H9 (cell line): ENCODE data around the gene GSKIP. TPM values are rescaled to one million over a fixed set of nuclear protein-coding genes. Genes with fewer than 3 reads are reported as not detected.

Source experiments
- DNase-seq: peaks from one replicate; pipeline ENCODE4 v3.0.0-alpha.2; 2017
- H2AFZ ChIP-seq: one replicate; pipeline ENCODE4 v1.6.1; 2013; ENCODE audit warnings: mild to moderate bottlenecking, low read length, control low read depth, moderate library complexity
- H2AK5ac ChIP-seq: 2 replicates; pipeline ENCODE4 v1.6.1; 2013; ENCODE audit warnings: low read length, control low read depth, mixed read lengths; ENCODE audit not compliant: insufficient read length
- H2BK120ac ChIP-seq: one replicate; pipeline ENCODE4 v1.6.1; 2013; ENCODE audit warnings: low read depth, mild to moderate bottlenecking, low read length, control low read depth, inconsistent platforms; ENCODE audit not compliant: poor library complexity, severe bottlenecking
- H2BK12ac ChIP-seq: 2 replicates; pipeline ENCODE4 v1.6.1; 2013; ENCODE audit warnings: low read length, control low read depth, mixed read lengths, low read depth; ENCODE audit not compliant: insufficient read length
- H2BK15ac ChIP-seq: 2 replicates; pipeline ENCODE4 v1.6.1; 2013; ENCODE audit warnings: low read depth, low read length, control low read depth
- H2BK20ac ChIP-seq: one replicate; pipeline ENCODE4 v1.6.1; 2013; ENCODE audit warnings: low read depth, mild to moderate bottlenecking, low read length, control low read depth, inconsistent platforms; ENCODE audit not compliant: poor library complexity, severe bottlenecking
- H2BK5ac ChIP-seq: 2 replicates; pipeline ENCODE4 v1.6.1; 2013; ENCODE audit warnings: low read length, control low read depth, mixed read lengths; ENCODE audit not compliant: insufficient read length
- H3K14ac ChIP-seq: 2 replicates; pipeline ENCODE4 v1.6.1; 2013; ENCODE audit warnings: low read length, control low read depth; ENCODE audit not compliant: insufficient read depth
- H3K18ac ChIP-seq: 2 replicates; pipeline ENCODE4 v1.6.1; 2013; ENCODE audit warnings: low read depth, mild to moderate bottlenecking, mixed read lengths, low read length, control low read depth; ENCODE audit not compliant: insufficient read length
- H3K23ac ChIP-seq: 2 replicates; pipeline ENCODE4 v1.6.1; 2013; ENCODE audit warnings: low read length, control low read depth, mixed read lengths, low read depth; ENCODE audit not compliant: insufficient read length
- H3K23me2 ChIP-seq: 2 replicates; pipeline ENCODE4 v1.6.1; 2013; ENCODE audit warnings: low read depth, mild to moderate bottlenecking, mixed read lengths, low read length, control low read depth; ENCODE audit not compliant: insufficient read length, poor library complexity, severe bottlenecking
- H3K27ac ChIP-seq: 2 replicates; pipeline ENCODE4 v1.5.1; 2013; ENCODE audit warnings: low read length, control low read depth, mixed read lengths, low read depth; ENCODE audit not compliant: insufficient read length
- H3K27me3 ChIP-seq: 2 replicates; pipeline ENCODE4 v1.6.1; 2013; ENCODE audit warnings: low read length, control low read depth, inconsistent platforms; ENCODE audit not compliant: insufficient read depth
- H3K4ac ChIP-seq: 2 replicates; pipeline ENCODE4 v1.6.1; 2013; ENCODE audit warnings: low read depth, mild to moderate bottlenecking, control low read depth, inconsistent platforms, low read length, moderate library complexity
- H3K4me1 ChIP-seq: 2 replicates; pipeline ENCODE4 v1.6.1; 2013; ENCODE audit warnings: low read length, control low read depth, inconsistent platforms; ENCODE audit not compliant: insufficient read depth
- H3K4me2 ChIP-seq: 2 replicates; pipeline ENCODE4 v1.6.1; 2013; ENCODE audit warnings: low read length, control low read depth, mixed read lengths; ENCODE audit not compliant: insufficient read length, insufficient read depth
- H3K56ac ChIP-seq: 2 replicates; pipeline ENCODE4 v1.6.1; 2013; ENCODE audit warnings: low read depth, mild to moderate bottlenecking, mixed read lengths, low read length, control low read depth; ENCODE audit not compliant: insufficient read length
- H3K79me1 ChIP-seq: 2 replicates; pipeline ENCODE4 v1.6.1; 2013; ENCODE audit warnings: low read depth, mild to moderate bottlenecking, moderate library complexity, low read length, control low read depth, inconsistent platforms; ENCODE audit not compliant: insufficient read depth, poor library complexity, severe bottlenecking
- H3K79me2 ChIP-seq: 2 replicates; pipeline ENCODE4 v1.6.1; 2013; ENCODE audit warnings: low read length, control low read depth, inconsistent platforms; ENCODE audit not compliant: insufficient read depth
- H3K9ac ChIP-seq: 2 replicates; pipeline ENCODE4 v1.6.1; 2013; ENCODE audit warnings: low read length, control low read depth, mixed read lengths; ENCODE audit not compliant: insufficient read length; ENCODE audit errors: extremely low read depth
- H3K9me3 ChIP-seq: one replicate; pipeline ENCODE4 v1.6.1; 2013; ENCODE audit warnings: low read depth, low read length, inconsistent platforms; ENCODE audit not compliant: control insufficient read depth
- H3T11ph ChIP-seq: one replicate; pipeline ENCODE4 v1.6.1; 2013; ENCODE audit warnings: mild to moderate bottlenecking, low read length, control low read depth, inconsistent platforms
- H4K20me1 ChIP-seq: one replicate; pipeline ENCODE4 v1.6.1; 2013; ENCODE audit not compliant: control insufficient read depth, insufficient read length, insufficient read depth
- H4K5ac ChIP-seq: 2 replicates; pipeline ENCODE4 v1.6.1; 2013; ENCODE audit warnings: low read depth, mild to moderate bottlenecking, mixed read lengths, low read length, control low read depth; ENCODE audit not compliant: insufficient read length
- H4K8ac ChIP-seq: replicated peaks from 2 replicates; pipeline ENCODE4 v1.6.1; 2013; ENCODE audit warnings: low read length, control low read depth, mixed read lengths, low read depth; ENCODE audit not compliant: insufficient read length
- H4K91ac ChIP-seq: 2 replicates; pipeline ENCODE4 v1.6.1; 2013; ENCODE audit warnings: low read depth, mild to moderate bottlenecking, moderate library complexity, mixed read lengths, low read length, control low read depth; ENCODE audit not compliant: insufficient read length
- H3K27ac Mint-ChIP-seq, 3 experiments: 2 replicates in 2 of 3; 3 replicates in 1 of 3; pipeline ENCODE4 v1.8.0; 2020 to 2021; ENCODE audit warnings: mixed read lengths in 3 of 3, mild to moderate bottlenecking in 1 of 3, moderate library complexity in 1 of 3
- H3K27me3 Mint-ChIP-seq: 2 replicates; pipeline ENCODE4 v1.8.0; 2021; ENCODE audit warnings: low read depth, mild to moderate bottlenecking, moderate library complexity, mixed read lengths
- H3K36me3 Mint-ChIP-seq, 3 experiments: 2 replicates in 2 of 3; 3 replicates in 1 of 3; pipeline ENCODE4 v1.8.0; 2020 to 2021; ENCODE audit warnings: low read depth in 3 of 3, mixed read lengths in 3 of 3; ENCODE audit not compliant: insufficient read depth in 1 of 3
- H3K4me1 Mint-ChIP-seq, 2 experiments: 2 replicates each; pipeline ENCODE4 v1.8.0; 2020; ENCODE audit warnings: mixed read lengths in 2 of 2
- H3K4me3 Mint-ChIP-seq, 2 experiments: 2 replicates in 1 of 2; 3 replicates in 1 of 2; pipeline ENCODE4 v1.8.0; 2020 to 2021; ENCODE audit warnings: mild to moderate bottlenecking in 2 of 2, mixed read lengths in 2 of 2, moderate library complexity in 1 of 2
- H3K9me3 Mint-ChIP-seq, 2 experiments: 2 replicates in 1 of 2; 3 replicates in 1 of 2; pipeline ENCODE4 v1.8.0; 2020; ENCODE audit warnings: mild to moderate bottlenecking in 2 of 2, mixed read lengths in 2 of 2, moderate library complexity in 1 of 2
- WGBS: extraction: QIAGEN DNeasy Blood & Tissue Kit; methylation state at CpG from one replicate; pipeline ENCODE4 v1.1.7; 2013; ENCODE audit warnings: missing lambda C conversion rate, low lambda C conversion rate, mixed read lengths; ENCODE audit not compliant: insufficient read length; ENCODE audit errors: extremely low coverage; 5-methylcytosine and 5-hydroxymethylcytosine counted together
- total RNA-seq: library from RNA; stranded (reverse); gene quantifications from 2 replicates; pipeline ENCODE4 v1.2.1, GENCODE V29; 2021
- TF ChIP-seq, protein P1 (sequence below): fragments of 200-600 bp; sonication (generic); conservative IDR thresholded peaks from 3 replicates; pipeline ENCODE4 v1.8.0; 2021; ENCODE audit warnings: antibody characterized with exemption, mild to moderate bottlenecking

The GSKIP gene
- total RNA-seq, 1 experiment from 2014 or later, result 28.6 TPM

DNA sequence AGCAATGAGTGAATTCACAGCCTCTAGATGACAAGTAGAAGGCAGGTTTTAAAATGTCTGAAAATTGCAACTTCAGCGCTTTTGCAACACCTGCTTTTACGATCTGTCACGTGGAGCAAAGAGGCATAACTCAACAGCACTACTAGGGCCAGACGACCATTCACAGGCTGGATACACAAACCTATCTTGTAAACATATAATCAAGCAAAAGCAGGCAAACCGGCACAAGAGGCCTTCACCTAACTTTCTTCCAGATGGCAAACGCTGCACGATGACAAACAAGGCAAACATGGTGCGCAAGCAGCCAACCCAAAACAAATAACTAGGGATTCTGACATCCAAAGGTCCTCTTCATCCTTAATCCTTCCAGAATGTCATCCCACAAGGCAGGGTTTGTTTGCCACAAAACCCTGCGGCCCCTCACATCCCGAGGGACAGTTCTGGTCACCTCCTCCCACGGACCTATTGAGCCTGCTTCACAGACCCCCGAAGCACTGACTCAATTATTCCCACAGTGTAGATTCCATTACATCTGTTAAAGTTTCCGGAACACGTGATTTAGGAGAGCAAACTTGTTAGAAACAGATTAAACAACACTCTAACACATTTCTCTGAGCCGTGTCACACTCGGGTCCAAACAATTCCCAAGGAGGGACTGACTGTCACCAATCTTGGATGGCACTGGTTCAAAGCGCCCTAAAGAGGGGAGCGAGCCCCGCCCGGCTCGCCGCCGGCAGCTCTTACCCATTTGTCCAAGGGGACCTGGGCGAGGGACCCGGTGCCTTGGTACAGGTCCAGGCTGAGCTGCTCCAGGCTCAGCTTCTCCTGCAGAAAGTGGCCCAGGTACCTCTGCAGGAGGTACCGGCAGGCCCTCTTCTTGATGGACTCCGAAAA, 1.0 kb upstream of the GSKIP start:
- H2BK120ac ChIP-seq, result no peak overlapping the region
- H2BK20ac ChIP-seq, result no peak overlapping the region
- H3K27me3 Mint-ChIP-seq, result no peaks in the 10 kb centered on the region
- H2AK5ac ChIP-seq, result no peak overlapping the region
- H3K9me3 Mint-ChIP-seq, result no peaks in the 10 kb centered on the region
- H2BK15ac ChIP-seq, result no peak overlapping the region
- H3K79me1 ChIP-seq, result peaks cover 7% of the 10 kb centered on the region
- no peak overlapping the region for H4K8ac ChIP-seq
- peaks cover 32 to 39% of the 10 kb centered on the region in 2 experiments for H3K4me1 Mint-ChIP-seq
- H3K9me3 ChIP-seq, result no peaks in the 10 kb centered on the region
- H3K27me3 ChIP-seq, result no peaks in the 10 kb centered on the region
- H3K4me1 ChIP-seq, result peaks cover 2% of the 10 kb centered on the region; the same call in 1 of the 2 replicates
- DNase-seq, result no peak
- no peak overlapping the region for H3K27ac ChIP-seq
- no peak overlapping the region for H3K14ac ChIP-seq
- H3K56ac ChIP-seq, result no peak overlapping the region
- peaks cover 15% of the 10 kb centered on the region for H3K23me2 ChIP-seq
- H3K79me2 ChIP-seq, result peaks cover 15% of the 10 kb centered on the region; the same call in 1 of the 2 replicates
- H2AFZ ChIP-seq, result no peak overlapping the region
- no CpG with 5 or more reads among the region's 27 CpGs for WGBS
- TF ChIP-seq, protein P1, sequence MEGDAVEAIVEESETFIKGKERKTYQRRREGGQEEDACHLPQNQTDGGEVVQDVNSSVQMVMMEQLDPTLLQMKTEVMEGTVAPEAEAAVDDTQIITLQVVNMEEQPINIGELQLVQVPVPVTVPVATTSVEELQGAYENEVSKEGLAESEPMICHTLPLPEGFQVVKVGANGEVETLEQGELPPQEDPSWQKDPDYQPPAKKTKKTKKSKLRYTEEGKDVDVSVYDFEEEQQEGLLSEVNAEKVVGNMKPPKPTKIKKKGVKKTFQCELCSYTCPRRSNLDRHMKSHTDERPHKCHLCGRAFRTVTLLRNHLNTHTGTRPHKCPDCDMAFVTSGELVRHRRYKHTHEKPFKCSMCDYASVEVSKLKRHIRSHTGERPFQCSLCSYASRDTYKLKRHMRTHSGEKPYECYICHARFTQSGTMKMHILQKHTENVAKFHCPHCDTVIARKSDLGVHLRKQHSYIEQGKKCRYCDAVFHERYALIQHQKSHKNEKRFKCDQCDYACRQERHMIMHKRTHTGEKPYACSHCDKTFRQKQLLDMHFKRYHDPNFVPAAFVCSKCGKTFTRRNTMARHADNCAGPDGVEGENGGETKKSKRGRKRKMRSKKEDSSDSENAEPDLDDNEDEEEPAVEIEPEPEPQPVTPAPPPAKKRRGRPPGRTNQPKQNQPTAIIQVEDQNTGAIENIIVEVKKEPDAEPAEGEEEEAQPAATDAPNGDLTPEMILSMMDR, result no peak
- peak overlapping the region; percentile 79 to 91 for H3K4me3 Mint-ChIP-seq
- no peak overlapping the region for H3K23ac ChIP-seq
- peak overlapping the region in 2 of 3 experiments; percentile 21 to 44; a peak in 3 of 7 replicates for H3K27ac Mint-ChIP-seq
- no peak overlapping the region for H2BK5ac ChIP-seq
- H4K91ac ChIP-seq, result no peak overlapping the region
- peak overlapping the region; percentile 59 for H3K9ac ChIP-seq
- no peak overlapping the region for H2BK12ac ChIP-seq
- no peak overlapping the region for H3K4ac ChIP-seq
- H4K5ac ChIP-seq, result no peak overlapping the region
- H3T11ph ChIP-seq, result no peak overlapping the region
- peaks cover 0 to 6% (median 0%) of the 10 kb centered on the region in 3 experiments; a peak in 4 of 7 replicates for H3K36me3 Mint-ChIP-seq
- no peak overlapping the region for H3K18ac ChIP-seq
- H4K20me1 ChIP-seq, result no peaks in the 10 kb centered on the region
- peak overlapping the region; percentile 97 for H3K4me2 ChIP-seq
